ENCODE measurements around the gene S100A6. TPM values are rescaled to one million over a fixed set of nuclear protein-coding genes. Genes with fewer than 3 reads are reported as not detected.

The S100A6 gene
- total RNA-seq, 1 donor = 1,187 TPM

- no peaks in the 10 kb centered on the region for H3K36me3 ChIP-seq (ENCODE audit: insufficient read depth, low read length)
- H3K27me3 ChIP-seq (ENCODE audit: insufficient read depth, low read length) = no peaks in the 10 kb centered on the region
- no peaks in the 10 kb centered on the region for H3K79me2 ChIP-seq (ENCODE audit: insufficient read depth, low read length)
- no peak for DNase-seq (ENCODE audit: insufficient read length, low spot score, missing footprints)
- no peak overlapping the region for H3K27ac ChIP-seq (ENCODE audit: low read depth, low read length)
- no peaks in the 10 kb centered on the region for H3K9me3 ChIP-seq (ENCODE audit: low read depth, low read length)
- H4K20me1 ChIP-seq (ENCODE audit: insufficient read depth, low read length) = no peaks in the 10 kb centered on the region
- TF ChIP-seq CTCF (IDR thresholded peaks at IDR 0.05; ENCODE audit: extremely low read depth, low read depth, low read length) = no peak
- no peak overlapping the region for H2AFZ ChIP-seq (ENCODE audit: low read length)
- no peak overlapping the region for H3K4me2 ChIP-seq (ENCODE audit: insufficient read depth, low read length)
- H3K4me3 ChIP-seq (ENCODE audit: insufficient read depth, low read length) = no peak overlapping the region
- H3K4me1 ChIP-seq (ENCODE audit: insufficient read depth, low read length) = peaks cover 35% of the 10 kb centered on the region
Measured at GRCh38 chr1:153541641-153542590, 6.1 kb upstream of the S100A6 start.

GRCh38 chr1:153540394-153541361 lies 4.9 kb upstream of the S100A6 start, which contains the start of gene S100A5:
S100A5 (minus strand) TSS chr1:153540934; CDS start chr1:153540191, 743 bp downstream.
- Histone ChIP-seq H3K4me1 (ENCODE audit: insufficient read depth, low read length) (peaks cover 39% of the 10 kb centered on the region), H3K27ac (ENCODE audit: low read depth, low read length) (no peak within 1 kb of the TSS), H3K4me3 (ENCODE audit: insufficient read depth, low read length) (no peak within 1 kb of the TSS), H3K4me2 (ENCODE audit: insufficient read depth, low read length) (no peak within 1 kb of the TSS), H3K27me3 (ENCODE audit: insufficient read depth, low read length) (no peaks in the 10 kb centered on the region), H2AFZ (ENCODE audit: low read length) (peak within 1 kb of the TSS; percentile 33), H4K20me1 (ENCODE audit: insufficient read depth, low read length) (no peaks in the 10 kb centered on the region), H3K36me3 (ENCODE audit: insufficient read depth, low read length) (no peaks in the 10 kb centered on the region), H3K79me2 (ENCODE audit: insufficient read depth, low read length) (peaks cover under 1% of the 10 kb centered on the region), H3K9me3 (ENCODE audit: low read depth, low read length) (no peaks in the 10 kb centered on the region)
- peak; percentile 91 for DNase-seq (ENCODE audit: insufficient read length, low spot score, missing footprints)
- TF ChIP-seq CTCF (IDR thresholded peaks at IDR 0.05; ENCODE audit: extremely low read depth, low read depth, low read length) = no peak

GRCh38 chr1:153539395-153540093 lies 3.8 kb upstream of the S100A6 start:
- Histone ChIP-seq H2AFZ (ENCODE audit: low read length) (no peak overlapping the region), H3K4me1 (ENCODE audit: insufficient read depth, low read length) (peaks cover 38% of the 10 kb centered on the region), H3K9me3 (ENCODE audit: low read depth, low read length) (no peaks in the 10 kb centered on the region), H3K27me3 (ENCODE audit: insufficient read depth, low read length) (no peaks in the 10 kb centered on the region), H3K4me3 (ENCODE audit: insufficient read depth, low read length) (no peak overlapping the region), H4K20me1 (ENCODE audit: insufficient read depth, low read length) (peaks cover 7% of the 10 kb centered on the region), H3K4me2 (ENCODE audit: insufficient read depth, low read length) (no peak overlapping the region), H3K79me2 (ENCODE audit: insufficient read depth, low read length) (peaks cover 12% of the 10 kb centered on the region), H3K36me3 (ENCODE audit: insufficient read depth, low read length) (peaks cover 4% of the 10 kb centered on the region), H3K27ac (ENCODE audit: low read depth, low read length) (no peak overlapping the region)
- TF ChIP-seq CTCF (IDR thresholded peaks at IDR 0.05; ENCODE audit: extremely low read depth, low read depth, low read length) = no peak
- DNase-seq (ENCODE audit: insufficient read length, low spot score, missing footprints) = no peak
